GM18502 (cell line): ENCODE measurements around the gene TMA7.

ENCODE experiments used
- ATAC-seq: cut with Tn5 transposase; IDR thresholded peaks from one replicate; pipeline ENCODE4 v1.9.1; 2021; ENCODE audit warnings: mild to moderate bottlenecking; ENCODE audit not compliant: unreplicated experiment, poor library complexity

The TMA7 gene

GRCh38 chr3:48420561-48420960, 19.5 kb upstream of the TMA7 start:
- ATAC-seq, result no peak

- no peak for ATAC-seq
Observed at GRCh38 chr3:48422272-48422671, 17.8 kb upstream of the TMA7 start.

- ATAC-seq, result no peak
Observed at GRCh38 chr3:48422681-48423080, 17.4 kb upstream of the TMA7 start.

GRCh38 chr3:48423241-48423882, 16.7 kb upstream of the TMA7 start:
- no peak for ATAC-seq

GRCh38 chr3:48423883-48424695, 16.0 kb upstream of the TMA7 start:
- ATAC-seq, result no peak

- no peak for ATAC-seq
Observed at GRCh38 chr3:48425281-48425812, 14.7 kb upstream of the TMA7 start.

- ATAC-seq, result no peak
Observed at GRCh38 chr3:48426401-48426909, 13.6 kb upstream of the TMA7 start.

- no peak for ATAC-seq
Observed at GRCh38 chr3:48426944-48427629, 13.0 kb upstream of the TMA7 start.

GRCh38 chr3:48427630-48427962, 12.5 kb upstream of the TMA7 start:
- ATAC-seq, result no peak

GRCh38 chr3:48428088-48428571, 11.9 kb upstream of the TMA7 start:
- no peak for ATAC-seq

GRCh38 chr3:48428572-48429316, 11.3 kb upstream of the TMA7 start:
- ATAC-seq, result no peak

- no peak for ATAC-seq
Observed at GRCh38 chr3:48429317-48429959, 10.6 kb upstream of the TMA7 start.

GRCh38 chr3:48429960-48430707, 9.9 kb upstream of the TMA7 start, which contains the start of gene PLXNB1:
Gene PLXNB1, minus strand, starts transcription at chr3:48430086. Its CDS starts 5,475 bp downstream, at chr3:48424611.
- ATAC-seq, result no peak

GRCh38 chr3:48430708-48431101, 9.4 kb upstream of the TMA7 start:
- ATAC-seq, result no peak

GRCh38 chr3:48431224-48432029, 8.6 kb upstream of the TMA7 start:
- ATAC-seq, result no peak

- no peak for ATAC-seq
Observed at GRCh38 chr3:48432411-48433371, 7.4 kb upstream of the TMA7 start.
